Dedifferentiated amniotic fluid mesenchymal stem cell (primary cell): ENCODE measurements around the gene AHRR.
"Not testable (repeated sequence)": the region's sequence is repeated elsewhere in the genome, so short reads cannot be mapped to it uniquely, and the experiment has no call there.

ENCODE experiments used
- DNase-seq: peaks from one replicate; pipeline ENCODE4 v3.0.0-alpha.2; 2016; ENCODE audit errors: extremely low spot score

AHRR gene

GRCh38 chr5:459562-460272 lies 138.2 kb downstream of the AHRR start:
- DNase-seq, result no peak

- no peak for DNase-seq
Observed at GRCh38 chr5:460273-460625, 138.7 kb downstream of the AHRR start.

- DNase-seq, result no peak
Observed at GRCh38 chr5:462051-462481, 140.6 kb downstream of the AHRR start.

GRCh38 chr5:463301-463700 lies 141.8 kb downstream of the AHRR start:
- DNase-seq, result no peak

GRCh38 chr5:463952-464351 lies 142.4 kb downstream of the AHRR start:
- DNase-seq, result no peak

- DNase-seq, result no peak
Observed at GRCh38 chr5:464446-464842, 142.9 kb downstream of the AHRR start.

- no peak for DNase-seq
Observed at GRCh38 chr5:464843-465590, 143.5 kb downstream of the AHRR start.

- DNase-seq, result no peak
Observed at GRCh38 chr5:465591-466403, 144.3 kb downstream of the AHRR start.

- DNase-seq, result no peak
Observed at GRCh38 chr5:466661-467310, 145.3 kb downstream of the AHRR start.

GRCh38 chr5:468401-468800 lies 146.9 kb downstream of the AHRR start:
- DNase-seq, result no peak

GRCh38 chr5:469752-470483 lies 148.4 kb downstream of the AHRR start:
- DNase-seq, result no peak

GRCh38 chr5:470961-471749 lies 149.6 kb downstream of the AHRR start:
- DNase-seq, result no peak

- no peak for DNase-seq
Observed at GRCh38 chr5:471750-472058, 150.2 kb downstream of the AHRR start.

GRCh38 chr5:472076-472655 lies 150.7 kb downstream of the AHRR start:
- DNase-seq, result no peak

- DNase-seq, result peak; percentile 74
Observed at GRCh38 chr5:472656-473550, 151.4 kb downstream of the AHRR start.

GRCh38 chr5:473551-474192 lies 152.2 kb downstream of the AHRR start:
- peak; percentile 14 for DNase-seq

GRCh38 chr5:474232-474839 lies 152.8 kb downstream of the AHRR start:
- not testable (repeated sequence) for DNase-seq
